Activated naive CD8-positive, alpha-beta T cell treated with anti-CD3 and anti-CD28 coated beads, Interleukin-2, amount 50 U/mL, for 24 hours (primary cell): ENCODE results near the gene SLC40A1.

Source experiments
- ATAC-seq: fragments of 150-1000 bp; cut with Tn5 transposase; one replicate; pipeline ENCODE4 v1.10.0; 2021
- DNase-seq: peaks from one replicate; pipeline ENCODE4 v3.0.0; 2021
- H3K27ac Mint-ChIP-seq: one replicate; pipeline ENCODE4 v1.8.0; 2021; ENCODE audit warnings: mild to moderate bottlenecking, mixed read lengths
- H3K27me3 Mint-ChIP-seq: one replicate; pipeline ENCODE4 v1.8.0; 2021; ENCODE audit warnings: mixed read lengths
- H3K36me3 Mint-ChIP-seq: one replicate; pipeline ENCODE4 v1.8.0; 2021; ENCODE audit warnings: low read depth, mixed read lengths
- H3K4me1 Mint-ChIP-seq: one replicate; pipeline ENCODE4 v1.8.0; 2021; ENCODE audit warnings: mixed read lengths
- H3K4me3 Mint-ChIP-seq: one replicate; pipeline ENCODE4 v1.8.0; 2021; ENCODE audit warnings: mild to moderate bottlenecking, moderate library complexity, mixed read lengths
- H3K9me3 Mint-ChIP-seq: one replicate; pipeline ENCODE4 v1.8.0; 2021; ENCODE audit warnings: mixed read lengths

SLC40A1 gene, protein sequence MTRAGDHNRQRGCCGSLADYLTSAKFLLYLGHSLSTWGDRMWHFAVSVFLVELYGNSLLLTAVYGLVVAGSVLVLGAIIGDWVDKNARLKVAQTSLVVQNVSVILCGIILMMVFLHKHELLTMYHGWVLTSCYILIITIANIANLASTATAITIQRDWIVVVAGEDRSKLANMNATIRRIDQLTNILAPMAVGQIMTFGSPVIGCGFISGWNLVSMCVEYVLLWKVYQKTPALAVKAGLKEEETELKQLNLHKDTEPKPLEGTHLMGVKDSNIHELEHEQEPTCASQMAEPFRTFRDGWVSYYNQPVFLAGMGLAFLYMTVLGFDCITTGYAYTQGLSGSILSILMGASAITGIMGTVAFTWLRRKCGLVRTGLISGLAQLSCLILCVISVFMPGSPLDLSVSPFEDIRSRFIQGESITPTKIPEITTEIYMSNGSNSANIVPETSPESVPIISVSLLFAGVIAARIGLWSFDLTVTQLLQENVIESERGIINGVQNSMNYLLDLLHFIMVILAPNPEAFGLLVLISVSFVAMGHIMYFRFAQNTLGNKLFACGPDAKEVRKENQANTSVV

DNA sequence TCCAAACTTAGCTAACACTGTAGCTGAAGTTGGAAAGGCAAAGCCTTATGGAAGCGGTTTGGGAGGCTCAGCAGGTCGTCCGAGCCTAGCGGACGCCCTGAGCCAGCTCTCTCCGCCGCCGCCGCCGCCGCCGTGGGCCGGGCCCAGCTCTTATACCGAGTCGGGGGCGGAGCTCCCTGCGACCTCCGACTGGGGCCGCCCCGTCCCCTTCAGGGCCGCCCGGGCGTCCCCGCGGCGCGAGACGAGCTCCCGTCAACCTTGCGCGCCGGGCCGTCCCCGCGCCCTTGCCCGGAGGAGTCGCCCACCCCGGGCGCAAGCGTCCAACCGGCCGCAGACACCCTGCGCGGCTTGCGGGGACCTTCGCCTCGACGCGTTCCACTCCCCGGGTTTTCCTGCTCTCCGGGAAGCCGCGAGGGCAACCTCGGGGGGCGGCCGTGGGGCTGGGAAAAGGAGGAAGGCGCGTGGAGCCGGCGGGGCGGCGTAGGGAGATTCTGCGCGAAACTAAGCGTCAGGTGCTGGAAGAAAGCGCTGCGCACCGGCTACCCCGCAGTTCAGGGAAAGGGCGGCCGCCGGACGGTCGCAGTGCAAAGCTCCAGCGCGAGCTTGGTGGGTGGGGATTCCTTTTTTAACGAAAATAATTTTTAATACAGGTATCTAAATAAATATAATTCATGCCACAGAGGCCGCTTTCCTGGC, at the start of gene SLC40A1:
TSS of gene SLC40A1 (minus strand) at position 129 of the 696 bp plus-strand sequence. CDS start 326 bp downstream, outside the sequence.
- no peaks in the 10 kb centered on the region for H3K9me3 Mint-ChIP-seq
- peaks cover 35% of the 10 kb centered on the region for H3K27me3 Mint-ChIP-seq
- H3K36me3 Mint-ChIP-seq, result no peaks in the 10 kb centered on the region
- DNase-seq, result peak; percentile 59
- H3K4me1 Mint-ChIP-seq, result peaks cover 22% of the 10 kb centered on the region
- no peak within 1 kb of the TSS for H3K27ac Mint-ChIP-seq
- ATAC-seq, result peak; percentile 95
- peak within 1 kb of the TSS; percentile 77 for H3K4me3 Mint-ChIP-seq

DNA sequence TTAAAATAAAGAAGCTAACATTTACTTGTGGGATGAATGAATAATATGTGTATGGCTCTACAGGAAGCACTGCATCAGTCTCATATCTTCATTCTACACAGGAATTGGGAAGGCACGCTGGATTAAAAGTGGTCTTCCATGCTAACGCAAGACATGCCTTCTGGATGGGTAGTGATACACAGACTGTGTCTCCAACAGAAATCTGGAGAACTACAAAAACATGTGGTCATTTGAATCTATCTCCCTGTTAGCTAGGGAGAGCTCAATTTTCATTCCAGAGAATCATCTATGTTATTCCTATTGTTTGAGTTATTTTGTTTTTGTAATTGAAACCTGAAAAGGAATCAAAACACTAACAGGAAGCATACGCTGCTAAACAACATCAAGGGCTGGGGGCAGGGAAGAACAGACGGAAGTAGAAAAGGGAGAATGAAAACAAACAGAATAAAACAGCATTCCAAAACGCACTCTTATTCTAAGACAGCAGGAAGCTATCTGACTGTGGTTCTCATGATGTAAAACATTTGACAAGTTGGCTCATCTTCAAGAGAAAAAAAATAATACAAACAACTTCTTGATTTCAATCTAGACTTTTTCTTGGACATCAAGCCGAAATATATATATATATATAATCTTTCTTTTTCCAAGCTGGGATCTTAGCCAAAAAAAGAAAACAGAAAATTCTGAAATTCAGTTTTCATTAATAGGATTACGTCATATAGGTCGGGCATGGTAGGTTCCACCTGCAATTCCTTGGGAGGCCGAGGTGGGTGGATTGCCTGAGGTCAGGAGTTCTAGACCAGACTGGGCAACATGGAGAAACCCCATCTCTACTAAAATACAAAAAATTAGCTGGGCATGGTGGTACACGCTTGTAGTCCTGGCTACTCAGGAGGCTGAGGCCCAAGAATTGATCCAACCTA, 49.2 kb upstream of the SLC40A1 start:
- Mint-ChIP-seq H3K27ac (no peak overlapping the region), H3K27me3 (no peaks in the 10 kb centered on the region), H3K4me1 (peaks cover 10% of the 10 kb centered on the region), H3K4me3 (no peak overlapping the region), H3K36me3 (no peaks in the 10 kb centered on the region), H3K9me3 (no peaks in the 10 kb centered on the region)
- DNase-seq (no peak), ATAC-seq (no peak)

DNA sequence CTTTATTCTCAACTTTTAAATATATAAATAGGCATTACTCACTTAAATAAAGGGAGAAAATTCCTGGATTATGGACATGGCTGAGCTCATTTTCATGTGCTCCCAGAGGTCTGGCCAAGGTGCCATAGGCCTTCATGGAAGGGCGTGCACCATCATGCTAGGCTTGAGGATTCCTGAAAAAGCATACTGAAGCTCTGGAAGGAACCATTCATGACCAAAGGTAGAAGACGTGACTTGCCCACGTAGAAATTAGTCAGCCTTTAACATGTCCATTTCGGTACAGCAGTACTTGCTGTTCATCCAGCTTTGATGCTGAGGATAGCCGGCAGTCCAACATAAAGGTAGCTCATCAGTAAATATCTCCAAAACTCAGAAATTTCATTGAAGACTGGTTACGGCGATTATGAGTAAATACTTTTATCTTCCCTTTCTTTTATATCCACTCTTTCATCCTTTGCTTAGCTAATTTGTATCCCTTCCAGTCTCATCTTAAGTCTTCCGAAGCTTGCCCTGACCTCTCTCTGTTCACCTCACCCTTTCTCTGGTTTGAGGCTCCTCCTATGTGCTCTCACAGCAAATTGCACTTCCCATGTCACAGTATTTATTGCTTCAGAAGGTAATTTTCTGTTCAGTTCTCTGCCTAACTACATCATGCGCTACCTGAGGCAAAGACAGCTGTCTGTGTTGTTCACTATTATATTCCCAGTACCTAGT, 48.4 kb upstream of the SLC40A1 start:
- DNase-seq (no peak), ATAC-seq (no peak)
- Mint-ChIP-seq H3K27me3 (no peaks in the 10 kb centered on the region), H3K27ac (no peak overlapping the region), H3K36me3 (no peaks in the 10 kb centered on the region), H3K9me3 (no peaks in the 10 kb centered on the region), H3K4me1 (peaks cover 16% of the 10 kb centered on the region), H3K4me3 (no peak overlapping the region)

DNA sequence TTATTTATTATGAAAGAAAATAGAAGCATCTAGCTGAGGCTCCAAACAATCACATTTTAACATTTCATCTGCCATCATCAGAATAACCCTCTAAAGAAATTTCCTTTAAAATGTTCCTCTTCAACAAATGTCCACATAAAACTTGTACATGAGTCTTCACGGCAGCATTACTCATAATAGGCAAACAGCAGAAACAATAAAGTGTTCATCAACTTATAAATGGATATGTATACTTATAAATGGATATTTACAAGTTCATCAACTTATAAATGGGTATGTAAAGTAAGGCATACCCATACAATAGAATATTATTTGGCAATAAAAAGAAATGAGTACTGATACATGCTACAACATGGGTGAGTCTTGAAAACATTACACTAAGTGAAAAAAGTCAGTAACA, 47.2 kb upstream of the SLC40A1 start:
- Mint-ChIP-seq H3K27me3 (no peaks in the 10 kb centered on the region), H3K27ac (no peak overlapping the region), H3K4me1 (peaks cover 21% of the 10 kb centered on the region), H3K4me3 (no peak overlapping the region), H3K9me3 (no peaks in the 10 kb centered on the region), H3K36me3 (no peaks in the 10 kb centered on the region)
- no peak for DNase-seq
- ATAC-seq, result no peak

DNA sequence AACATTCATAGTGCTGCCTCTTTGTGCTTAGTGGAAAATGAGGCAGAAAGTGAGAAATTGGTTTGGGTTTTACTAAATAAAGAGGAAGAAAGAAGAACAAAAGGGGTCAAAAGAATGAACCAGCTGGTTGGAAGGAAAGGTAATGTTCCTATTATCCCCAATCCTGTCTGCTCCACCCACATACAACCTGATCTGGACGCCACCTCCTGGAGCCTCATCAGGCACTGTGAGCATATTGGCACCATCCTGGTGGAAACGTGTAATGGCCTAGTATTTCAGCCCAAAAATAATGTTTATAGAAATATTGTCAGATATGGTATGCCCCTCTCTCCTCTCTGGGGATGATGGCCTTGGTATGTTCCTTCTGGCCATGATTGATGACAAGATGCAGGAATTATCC, 45.0 kb upstream of the SLC40A1 start:
- no peak for DNase-seq
- H3K4me3 Mint-ChIP-seq, result no peak overlapping the region
- H3K27me3 Mint-ChIP-seq, result no peaks in the 10 kb centered on the region
- no peaks in the 10 kb centered on the region for H3K36me3 Mint-ChIP-seq
- H3K4me1 Mint-ChIP-seq, result peaks cover 22% of the 10 kb centered on the region
- H3K9me3 Mint-ChIP-seq, result no peaks in the 10 kb centered on the region
- no peak for ATAC-seq
- H3K27ac Mint-ChIP-seq, result no peak overlapping the region

DNA sequence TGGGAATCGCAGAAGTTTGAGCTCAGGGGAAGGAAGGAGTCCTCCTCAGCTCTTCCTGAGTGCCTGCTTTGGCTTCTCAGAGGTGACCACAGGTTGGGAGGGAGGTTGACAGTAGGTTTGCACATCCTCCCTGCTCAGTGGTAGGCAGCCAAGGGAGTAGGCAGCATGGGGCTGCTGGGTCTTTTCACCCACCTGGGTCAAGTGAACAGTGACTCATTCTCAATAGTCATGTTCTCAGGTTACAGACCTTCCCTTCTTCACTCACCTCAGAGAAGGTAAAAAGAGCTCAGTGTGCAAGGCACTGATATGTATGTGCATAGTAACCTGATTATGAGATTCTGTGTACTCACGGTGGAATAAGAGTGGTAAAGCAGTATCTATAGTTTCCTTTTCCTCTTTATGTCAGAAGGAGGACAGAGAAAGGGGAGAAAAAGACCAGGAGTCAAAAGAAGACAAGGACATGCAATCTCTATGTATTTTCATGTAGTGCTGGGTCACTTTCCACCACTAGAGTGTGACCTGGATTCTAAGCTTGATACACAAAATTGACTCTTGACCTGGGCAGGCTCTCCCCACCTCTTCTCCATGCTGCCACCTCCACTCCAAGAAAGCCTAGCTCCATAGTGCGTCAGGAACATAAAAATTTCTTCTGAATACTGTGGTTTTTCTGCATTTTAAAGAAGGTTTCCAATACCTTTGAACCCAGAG, 44.2 kb upstream of the SLC40A1 start:
- peak; percentile 46 for ATAC-seq
- H3K27me3 Mint-ChIP-seq, result no peaks in the 10 kb centered on the region
- peaks cover 22% of the 10 kb centered on the region for H3K4me1 Mint-ChIP-seq
- no peak for DNase-seq
- no peak overlapping the region for H3K27ac Mint-ChIP-seq
- H3K4me3 Mint-ChIP-seq, result no peak overlapping the region
- no peaks in the 10 kb centered on the region for H3K36me3 Mint-ChIP-seq
- H3K9me3 Mint-ChIP-seq, result no peaks in the 10 kb centered on the region

DNA sequence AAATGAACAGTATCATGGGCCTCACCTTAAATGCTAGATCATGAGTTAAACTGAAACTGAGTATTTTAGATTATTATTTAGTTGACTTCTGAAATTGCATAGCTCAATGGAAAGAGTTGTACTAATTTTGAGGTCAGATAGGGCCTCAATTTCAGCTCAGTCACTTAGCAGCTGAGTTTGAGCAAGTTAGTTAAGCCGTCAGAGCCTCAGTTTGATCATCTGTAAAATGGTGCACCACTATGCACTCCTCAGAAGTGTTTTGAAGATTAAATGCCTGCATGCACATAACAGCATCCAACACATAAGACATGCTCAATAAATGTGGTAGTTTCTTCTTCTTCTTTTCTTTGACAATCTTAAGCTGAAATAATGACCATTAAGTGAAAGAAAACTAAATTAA, 42.5 kb upstream of the SLC40A1 start:
- Mint-ChIP-seq H3K27me3 (no peaks in the 10 kb centered on the region), H3K36me3 (no peaks in the 10 kb centered on the region), H3K4me1 (peaks cover 22% of the 10 kb centered on the region), H3K4me3 (no peak overlapping the region), H3K9me3 (no peaks in the 10 kb centered on the region), H3K27ac (no peak overlapping the region)
- DNase-seq (no peak), ATAC-seq (no peak)

DNA sequence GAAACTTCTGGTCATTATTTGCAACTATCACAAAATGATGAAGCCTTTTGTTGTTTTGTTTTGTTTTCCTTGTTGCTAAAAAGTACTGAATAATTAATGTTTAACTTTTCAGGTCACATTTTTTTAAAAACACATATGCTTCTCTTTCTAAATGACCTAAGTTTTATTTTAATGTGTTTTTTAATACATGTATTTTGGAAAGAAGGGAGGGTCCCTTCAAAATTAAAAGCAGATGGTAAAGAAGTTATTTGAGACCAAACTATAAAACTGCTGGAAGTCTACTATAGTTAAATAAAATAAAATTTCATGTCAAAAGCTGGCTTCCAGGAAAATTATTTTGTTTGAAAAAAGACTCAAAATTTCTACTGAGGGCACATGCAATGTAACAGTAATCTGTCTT, 41.2 kb upstream of the SLC40A1 start:
- no peak for ATAC-seq

DNA sequence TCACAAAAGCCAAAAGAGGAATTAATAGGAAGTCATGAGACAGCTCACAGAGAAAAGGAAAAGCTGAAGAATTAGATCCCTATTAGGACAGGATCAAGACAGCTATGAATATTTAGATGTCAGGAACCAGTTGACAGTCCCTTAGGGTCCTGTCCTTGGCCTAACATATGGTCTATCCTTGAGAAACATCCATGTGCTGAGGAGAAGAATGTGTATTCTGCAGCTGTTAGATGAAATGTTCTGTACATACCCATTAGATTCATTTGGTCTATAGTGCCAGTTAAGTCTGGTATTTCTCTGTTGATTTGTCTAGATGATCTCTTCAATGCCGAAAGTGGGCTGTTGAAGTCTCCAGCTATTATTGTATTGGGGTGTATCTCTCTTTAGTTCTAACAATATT, 37.6 kb upstream of the SLC40A1 start:
- ATAC-seq, result no peak
- Mint-ChIP-seq H3K27ac (no peak overlapping the region), H3K36me3 (no peaks in the 10 kb centered on the region), H3K4me1 (peaks cover 5% of the 10 kb centered on the region), H3K4me3 (no peak overlapping the region), H3K9me3 (no peaks in the 10 kb centered on the region), H3K27me3 (no peaks in the 10 kb centered on the region)
- DNase-seq, result no peak

More for the DNA sequence above, 41.2 kb upstream of the SLC40A1 start:
- peaks cover 22% of the 10 kb centered on the region for H3K4me1 Mint-ChIP-seq
- no peaks in the 10 kb centered on the region for H3K27me3 Mint-ChIP-seq
- no peak overlapping the region for H3K27ac Mint-ChIP-seq
- no peaks in the 10 kb centered on the region for H3K9me3 Mint-ChIP-seq
- H3K36me3 Mint-ChIP-seq, result no peaks in the 10 kb centered on the region
- DNase-seq, result no peak
- H3K4me3 Mint-ChIP-seq, result no peak overlapping the region

DNA sequence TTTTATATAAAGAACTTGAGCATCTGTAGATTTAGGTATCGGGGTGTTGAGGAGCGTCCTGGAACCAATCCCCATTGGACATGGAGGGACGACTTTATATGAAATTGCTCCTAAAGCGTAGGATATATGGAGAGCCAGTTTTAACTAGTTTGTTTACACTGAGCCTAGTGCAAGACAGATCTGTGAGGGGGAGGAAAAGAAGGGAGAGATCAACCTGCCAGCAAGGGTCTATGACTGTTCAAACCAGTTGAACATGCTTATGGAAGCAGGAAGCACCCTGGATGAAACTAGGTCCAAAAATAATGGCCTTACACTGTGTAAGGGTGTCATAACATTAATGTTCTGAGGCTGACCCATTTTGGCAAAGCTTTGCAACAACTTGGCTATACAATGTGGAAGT, 34.0 kb upstream of the SLC40A1 start:
- DNase-seq, result no peak
- no peaks in the 10 kb centered on the region for H3K4me1 Mint-ChIP-seq
- no peaks in the 10 kb centered on the region for H3K9me3 Mint-ChIP-seq
- H3K27me3 Mint-ChIP-seq, result no peaks in the 10 kb centered on the region
- H3K27ac Mint-ChIP-seq, result no peak overlapping the region
- no peak for ATAC-seq
- no peaks in the 10 kb centered on the region for H3K36me3 Mint-ChIP-seq
- no peak overlapping the region for H3K4me3 Mint-ChIP-seq

DNA sequence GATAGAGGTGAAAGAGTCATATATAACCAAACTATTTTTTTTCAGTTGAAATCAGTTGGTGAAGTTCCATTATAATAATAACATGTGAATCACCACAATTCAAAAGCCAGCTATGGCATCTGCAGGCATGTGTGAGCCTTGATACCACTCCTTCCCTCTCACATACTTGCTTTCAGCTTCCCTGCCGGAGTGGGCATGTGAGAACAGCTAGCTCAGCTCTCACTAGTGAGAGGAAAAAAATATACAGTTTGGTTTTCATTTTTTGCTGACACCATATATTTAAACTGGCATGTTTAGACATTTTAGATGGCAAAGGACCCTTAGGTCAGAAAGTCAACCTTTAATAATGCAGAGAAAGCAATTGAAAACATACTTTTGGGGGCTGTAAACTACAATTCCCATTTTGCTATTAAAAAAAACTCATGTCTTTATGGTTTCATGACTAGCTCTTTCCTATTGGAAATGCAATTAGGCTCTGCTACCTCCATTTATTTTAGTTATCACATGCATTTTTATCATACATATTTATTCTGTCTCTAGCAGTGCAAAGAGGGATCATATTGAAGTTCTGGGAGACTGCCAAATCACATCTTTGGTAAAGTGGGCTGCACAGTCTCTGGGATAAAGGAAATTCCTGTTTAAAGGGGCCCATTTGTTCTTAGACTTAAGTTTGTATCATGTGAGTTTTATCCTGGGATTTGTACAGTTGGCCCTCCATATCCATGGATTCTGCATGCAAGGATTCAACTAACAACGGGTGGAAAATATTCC, 33.2 kb upstream of the SLC40A1 start:
- no peak for DNase-seq
- no peaks in the 10 kb centered on the region for H3K4me1 Mint-ChIP-seq

DNA sequence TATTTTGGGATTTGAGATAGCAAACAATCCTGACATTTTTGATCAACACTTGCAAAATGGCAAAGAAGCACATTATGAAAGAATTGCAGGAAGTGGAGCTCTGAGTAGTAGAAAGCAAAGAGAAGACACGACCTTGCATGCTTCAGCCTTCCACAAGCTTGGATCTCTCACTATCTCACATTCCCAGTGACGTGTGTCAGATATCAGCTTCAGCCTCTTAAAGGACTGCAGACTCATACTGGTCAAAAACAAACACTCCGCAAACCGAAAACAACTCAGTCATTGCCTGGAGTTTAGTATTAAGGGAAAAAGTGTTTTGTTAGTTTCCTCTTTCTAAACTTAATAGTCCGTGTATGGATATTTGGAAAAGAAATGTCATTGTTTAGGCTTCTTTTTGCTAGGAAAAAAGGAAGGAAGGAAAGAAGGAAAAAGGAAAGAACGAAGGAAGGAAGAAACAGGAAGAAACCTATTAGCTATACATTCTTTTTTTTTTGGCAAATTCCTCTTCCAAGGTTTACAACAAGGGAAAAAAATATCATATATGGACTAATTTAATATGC, 32.6 kb upstream of the SLC40A1 start:
- Mint-ChIP-seq H3K27ac (no peak overlapping the region), H3K4me1 (no peaks in the 10 kb centered on the region), H3K27me3 (no peaks in the 10 kb centered on the region), H3K4me3 (no peak overlapping the region), H3K9me3 (no peaks in the 10 kb centered on the region), H3K36me3 (no peaks in the 10 kb centered on the region)
- DNase-seq (no peak), ATAC-seq (no peak)

More for the DNA sequence above, 33.2 kb upstream of the SLC40A1 start:
- Mint-ChIP-seq H3K27ac (no peak overlapping the region), H3K4me3 (no peak overlapping the region), H3K9me3 (no peaks in the 10 kb centered on the region), H3K27me3 (no peaks in the 10 kb centered on the region), H3K36me3 (no peaks in the 10 kb centered on the region)
- no peak for ATAC-seq
